GM12878 (cell line): ENCODE measurements around the gene CENPO. TPM values are rescaled to one million over a fixed set of nuclear protein-coding genes. Genes with fewer than 3 reads are reported as not detected.
"Not testable (repeated sequence)": the region's sequence is repeated elsewhere in the genome, so short reads cannot be mapped to it uniquely, and the experiment has no call there.

Source experiments
- ATAC-seq: fragments of 200-7000 bp; cut with Tn5 transposase; 3 replicates; pipeline ENCODE4 v1.9.1; 2020; ENCODE audit warnings: mild to moderate bottlenecking, moderate library complexity
- BruUV-seq: library from RNA; stranded (reverse); fragments of 400-500 nt; replicated peaks from 2 replicates; lab custom pipeline; 2021; lab: Mats Ljungman, UMichigan
- CTCF ChIA-PET: fragments of 300-600 bp; sonication (Branson Sonifier 250); formaldehyde crosslinking; extraction: SDS; loops from one replicate; lab custom pipeline; 2021; ENCODE audit warnings: inconsistent platforms; lab: Yijun Ruan, JAX
- POLR2A ChIA-PET: fragments of 350-600 bp; formaldehyde crosslinking; extraction: SDS; loops from one replicate; lab custom pipeline; 2021; ENCODE audit warnings: inconsistent platforms; lab: Charles Lee
- RAD21 ChIA-PET: fragments of 300-600 bp; sonication (Branson Sonifier 250); formaldehyde crosslinking; loops from one replicate; lab custom pipeline; 2023; ENCODE audit warnings: antibody characterized with exemption; ENCODE audit not compliant: unreplicated experiment; lab: Charles Lee
- SMC1A ChIA-PET: fragments of 300-600 bp; sonication (Branson Sonifier 250); formaldehyde crosslinking; loops from one replicate; lab custom pipeline; 2023; ENCODE audit not compliant: unreplicated experiment, uncharacterized antibody; lab: Charles Lee
- DNase-seq: peaks from one replicate; pipeline ENCODE4 v3.0.0-alpha.2; 2011; ENCODE audit warnings: low read depth, low spot score
- FAIRE-seq: peaks from 3 replicates; lab custom pipeline; 2011; peaks lifted over from hg19 to GRCh38; lab: Jason Lieb, UNC
- H2AFZ ChIP-seq: 2 replicates; pipeline ENCODE4 v1.6.0; 2011; ENCODE audit warnings: low read depth, low read length, control low read depth; ENCODE audit not compliant: control insufficient read depth
- H3K27ac ChIP-seq: 2 replicates; pipeline ENCODE4 v1.5.1; 2011; ENCODE audit warnings: control low read depth; ENCODE audit not compliant: control insufficient read depth, insufficient read depth
- H3K27me3 ChIP-seq, 2 experiments: replicated peaks in 1 of 2; 2 replicates each; pipeline versions ENCODE4 v1.6.0 to v1.6.1; 2011; ENCODE audit warnings: low read length in 1 of 2; ENCODE audit not compliant: control insufficient read depth in 2 of 2, insufficient read depth in 2 of 2
- H3K36me3 ChIP-seq, 2 experiments: 2 replicates each; pipeline ENCODE4 v1.5.1; 2011; ENCODE audit warnings: low read length in 1 of 2; ENCODE audit not compliant: control insufficient read depth in 2 of 2, insufficient read depth in 2 of 2
- H3K4me1 ChIP-seq: 2 replicates; pipeline ENCODE4 v1.6.1; 2011; ENCODE audit warnings: mild to moderate bottlenecking, low read length, moderate library complexity, mixed read lengths; ENCODE audit not compliant: control insufficient read depth, insufficient read depth
- H3K4me2 ChIP-seq: 2 replicates; pipeline ENCODE4 v1.6.0; 2011; ENCODE audit warnings: control low read depth; ENCODE audit not compliant: control insufficient read depth, insufficient read depth
- H3K4me3 ChIP-seq: fragments of 200-600 bp; sonication (generic); 2 replicates; pipeline ENCODE4 v1.5.1; 2016
- H3K79me2 ChIP-seq: 2 replicates; pipeline ENCODE4 v1.6.0; 2011; ENCODE audit warnings: low read length; ENCODE audit not compliant: control insufficient read depth, insufficient read depth
- H3K9ac ChIP-seq: 2 replicates; pipeline ENCODE4 v1.8.0; 2011; ENCODE audit warnings: low read length, control low read depth, mixed read lengths; ENCODE audit not compliant: control insufficient read depth, insufficient read depth
- H3K9me3 ChIP-seq: replicated peaks from 3 replicates; pipeline ENCODE4 v1.5.1; 2011; ENCODE audit warnings: mild to moderate bottlenecking, low read length; ENCODE audit not compliant: control insufficient read depth, insufficient read depth
- H4K20me1 ChIP-seq: 2 replicates; pipeline ENCODE4 v1.6.0; 2011; ENCODE audit not compliant: control insufficient read depth, insufficient read depth
- BACH1 ChIP-seq: fragments of 450-650 bp; IDR thresholded peaks from 2 replicates; pipeline ENCODE4 v1.6.1; 2017; ENCODE audit warnings: mild to moderate bottlenecking, borderline replicate concordance
- CHD2 ChIP-seq: IDR thresholded peaks from 2 replicates; pipeline ENCODE4 v1.6.1; 2011; ENCODE audit warnings: low read depth, low read length, improper control_type of control experiment, borderline replicate concordance
- CHD4 ChIP-seq: fragments of 200-600 bp; sonication (generic); IDR thresholded peaks from 2 replicates; pipeline ENCODE4 v1.6.1; 2016; ENCODE audit warnings: mild to moderate bottlenecking
- KAT2A ChIP-seq: conservative IDR thresholded peaks from 2 replicates; pipeline ENCODE4 v1.6.1; 2011; ENCODE audit warnings: low read depth, low read length; ENCODE audit not compliant: control insufficient read depth
- WGBS: methylation state at CpG from one replicate; pipeline ENCODE4 v1.1.6; 2016; ENCODE audit warnings: low lambda C conversion rate; ENCODE audit not compliant: insufficient replicate concordance, insufficient coverage; ENCODE audit errors: missing lambda C conversion rate; 5-methylcytosine and 5-hydroxymethylcytosine counted together
- in situ Hi-C: fragments of 300-500 bp; cut with MboI; formaldehyde crosslinking; loops from 9 replicates; pipeline ENCODE4 v1.14.3; 2018; ENCODE audit warnings: mixed read lengths
- intact Hi-C: fragments of 100-400 bp; cut with micrococcal nuclease; formaldehyde crosslinking; loops from one replicate; pipeline ENCODE4 v1.14.2; 2022; ENCODE audit not compliant: unreplicated experiment
- polyA plus RNA-seq, 11 experiments: library from polyadenylated mRNA; depleted of rRNA in 4 of 11; unstranded in 6 of 11; stranded (reverse) in 5 of 11; fragments of >200 nt; fragmentation: Nextera tagmentation in 4 of 11; fragmentation: Illumina TruSeq in 1 of 11; extraction: Ambion mirVana in 4 of 11; extraction: Trizol in 1 of 11; gene quantifications; 1 replicate in 1 of 11; 2 replicates in 10 of 11; pipeline versions ENCODE4 v1.2.1 to v1.2.3, GENCODE V29; 2011 to 2016; ENCODE audit warnings: inconsistent platforms in 2 of 11, missing spikeins in 2 of 11, low read depth in 1 of 11
- total RNA-seq, 4 experiments: library from RNA; depleted of rRNA in 3 of 4; stranded (reverse); fragments of >200 nt in 3 of 4; fragmentation: Illumina TruSeq in 1 of 4; extraction: Trizol in 1 of 4; gene quantifications; 2 replicates each; pipeline versions ENCODE4 v1.2.1 to v1.2.3, GENCODE V29; 2013 to 2021
- TF ChIP-seq, protein P1 (sequence below): fragments of 450-650 bp; IDR thresholded peaks from 2 replicates; pipeline ENCODE4 v1.6.1; 2016; ENCODE audit warnings: mild to moderate bottlenecking
- TF ChIP-seq, protein P2 (sequence below): fragments of 450-650 bp; formaldehyde crosslinking; IDR thresholded peaks from 2 replicates; pipeline ENCODE4 v1.5.0; 2022; ENCODE audit warnings: mild to moderate bottlenecking, missing genetic modification characterization

CENPO gene
- total and polyA plus RNA-seq, 10 of the 15 experiments (the other 5 are each of a cell fraction or from before 2014, with no cell fraction given), result 18.7 to 37.0 (median 31.4) TPM

DNA sequence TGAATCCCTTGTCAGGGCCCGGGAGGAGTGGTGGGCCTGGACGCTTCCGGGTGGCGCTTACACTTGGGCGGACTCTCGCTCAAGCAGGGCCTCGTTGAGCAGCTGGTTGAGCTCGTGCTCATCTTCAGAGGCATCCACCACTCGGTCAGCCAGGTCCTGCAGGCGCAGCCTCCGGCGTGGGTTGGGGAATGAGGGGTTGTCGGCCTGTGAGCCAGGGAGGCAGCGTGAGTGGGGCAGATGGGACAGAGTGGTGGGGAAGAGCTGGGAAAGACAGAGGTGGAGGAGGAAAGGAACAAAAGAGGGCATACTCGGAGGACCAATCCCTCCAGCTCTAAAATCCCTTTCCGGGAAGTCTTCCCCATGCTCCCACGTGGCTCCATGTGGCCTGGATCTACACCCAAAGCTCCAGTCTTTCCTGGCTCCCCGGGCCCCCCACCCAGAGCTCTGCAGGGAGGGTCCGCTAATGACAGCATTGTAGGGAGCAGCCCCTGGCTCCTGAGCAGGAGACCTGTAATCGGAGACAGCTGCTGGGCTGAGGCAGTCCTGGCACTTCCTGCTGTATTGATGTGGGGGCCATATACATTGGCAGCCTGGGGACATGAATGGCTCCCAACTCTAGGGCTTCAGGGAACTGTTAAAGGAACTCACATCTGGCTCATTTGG lies 41.6 kb downstream of the CENPO start:
- ChIA-PET SMC1A (no interaction called here), RAD21 (no interaction called here), POLR2A (no interaction called here), CTCF (no interaction called here)
- Histone ChIP-seq H3K36me3 (peaks cover 6 to 13% of the 10 kb centered on the region in 2 experiments; a peak in 3 of 4 replicates), H3K79me2 (no peaks in the 10 kb centered on the region), H3K27ac (no peak overlapping the region), H3K4me2 (no peak overlapping the region), H3K4me3 (no peak overlapping the region), H3K9me3 (no peaks in the 10 kb centered on the region), H2AFZ (no peak overlapping the region), H3K4me1 (no peaks in the 10 kb centered on the region), H4K20me1 (no peaks in the 10 kb centered on the region), H3K27me3 (no peaks in the 10 kb centered on the region), H3K9ac (no peak overlapping the region)
- in situ Hi-C loops, result no loop called here
- ATAC-seq, result no peak
- BruUV-seq, result no TSS peak
- no peak for DNase-seq
- TF ChIP-seq KAT2A (no peak), CHD2 (no peak), CHD4 (no peak), BACH1 (no peak)
- TF ChIP-seq, protein P1, sequence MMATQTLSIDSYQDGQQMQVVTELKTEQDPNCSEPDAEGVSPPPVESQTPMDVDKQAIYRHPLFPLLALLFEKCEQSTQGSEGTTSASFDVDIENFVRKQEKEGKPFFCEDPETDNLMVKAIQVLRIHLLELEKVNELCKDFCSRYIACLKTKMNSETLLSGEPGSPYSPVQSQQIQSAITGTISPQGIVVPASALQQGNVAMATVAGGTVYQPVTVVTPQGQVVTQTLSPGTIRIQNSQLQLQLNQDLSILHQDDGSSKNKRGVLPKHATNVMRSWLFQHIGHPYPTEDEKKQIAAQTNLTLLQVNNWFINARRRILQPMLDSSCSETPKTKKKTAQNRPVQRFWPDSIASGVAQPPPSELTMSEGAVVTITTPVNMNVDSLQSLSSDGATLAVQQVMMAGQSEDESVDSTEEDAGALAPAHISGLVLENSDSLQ, result no peak
- TF ChIP-seq, protein P2, sequence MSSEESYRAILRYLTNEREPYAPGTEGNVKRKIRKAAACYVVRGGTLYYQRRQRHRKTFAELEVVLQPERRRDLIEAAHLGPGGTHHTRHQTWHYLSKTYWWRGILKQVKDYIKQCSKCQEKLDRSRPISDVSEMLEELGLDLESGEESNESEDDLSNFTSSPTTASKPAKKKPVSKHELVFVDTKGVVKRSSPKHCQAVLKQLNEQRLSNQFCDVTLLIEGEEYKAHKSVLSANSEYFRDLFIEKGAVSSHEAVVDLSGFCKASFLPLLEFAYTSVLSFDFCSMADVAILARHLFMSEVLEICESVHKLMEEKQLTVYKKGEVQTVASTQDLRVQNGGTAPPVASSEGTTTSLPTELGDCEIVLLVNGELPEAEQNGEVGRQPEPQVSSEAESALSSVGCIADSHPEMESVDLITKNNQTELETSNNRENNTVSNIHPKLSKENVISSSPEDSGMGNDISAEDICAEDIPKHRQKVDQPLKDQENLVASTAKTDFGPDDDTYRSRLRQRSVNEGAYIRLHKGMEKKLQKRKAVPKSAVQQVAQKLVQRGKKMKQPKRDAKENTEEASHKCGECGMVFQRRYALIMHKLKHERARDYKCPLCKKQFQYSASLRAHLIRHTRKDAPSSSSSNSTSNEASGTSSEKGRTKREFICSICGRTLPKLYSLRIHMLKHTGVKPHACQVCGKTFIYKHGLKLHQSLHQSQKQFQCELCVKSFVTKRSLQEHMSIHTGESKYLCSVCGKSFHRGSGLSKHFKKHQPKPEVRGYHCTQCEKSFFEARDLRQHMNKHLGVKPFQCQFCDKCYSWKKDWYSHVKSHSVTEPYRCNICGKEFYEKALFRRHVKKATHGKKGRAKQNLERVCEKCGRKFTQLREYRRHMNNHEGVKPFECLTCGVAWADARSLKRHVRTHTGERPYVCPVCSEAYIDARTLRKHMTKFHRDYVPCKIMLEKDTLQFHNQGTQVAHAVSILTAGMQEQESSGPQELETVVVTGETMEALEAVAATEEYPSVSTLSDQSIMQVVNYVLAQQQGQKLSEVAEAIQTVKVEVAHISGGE, result no peak
- no peak for FAIRE-seq
- intact Hi-C loops, result no loop called here
- 96% methylated on average over 19 of the region's 20 CpGs for WGBS

DNA sequence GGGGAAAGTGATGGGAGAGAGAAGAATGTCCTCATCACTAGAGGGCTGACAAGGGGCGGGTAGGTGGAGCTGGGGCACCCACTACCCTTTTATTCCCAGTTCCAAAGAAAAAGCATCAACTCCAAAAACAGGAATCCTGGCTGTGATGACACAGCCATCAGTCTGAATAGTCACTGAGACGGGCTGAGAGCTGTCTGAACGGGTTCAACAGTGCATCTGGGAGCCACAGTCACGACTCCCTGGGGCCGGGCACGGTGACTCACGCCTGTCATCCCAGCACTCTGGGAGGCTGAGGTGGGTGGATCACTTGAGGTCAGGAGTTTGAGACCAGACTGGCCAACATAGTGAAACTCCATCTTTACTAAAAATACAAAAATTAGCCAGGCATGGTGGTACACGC lies 42.2 kb downstream of the CENPO start:
- H2AFZ ChIP-seq, CTCF ChIA-PET, RAD21 ChIA-PET, H3K79me2 ChIP-seq, ATAC-seq, FAIRE-seq, H3K4me3 ChIP-seq, SMC1A ChIA-PET, H3K9ac ChIP-seq, H4K20me1 ChIP-seq, H3K27me3 ChIP-seq, in situ Hi-C loops, intact Hi-C loops, H3K4me1 ChIP-seq, H3K9me3 ChIP-seq, DNase-seq, POLR2A ChIA-PET, H3K4me2 ChIP-seq, BruUV-seq, H3K27ac ChIP-seq: not testable (repeated sequence)
- H3K36me3 ChIP-seq, result peaks cover 6 to 15% of the 10 kb centered on the region in 2 experiments; a peak in 3 of 4 replicates
- 95% methylated on average over 8 of the region's 8 CpGs for WGBS
